Spinal cord (tissue), 10 donors: Measurements from ENCODE around the gene HPGD. TPM values are rescaled to one million over a fixed set of nuclear protein-coding genes. Genes with fewer than 3 reads are reported as not detected.

Source experiments
- DNase-seq, 6 donors: peaks; one replicate each; pipeline versions ENCODE4 v3.0.0 to v3.0.0-alpha.2; 2013 to 2015; ENCODE audit warnings: low spot score in 6 of 6, low read depth in 4 of 6
- H3K27ac ChIP-seq: one replicate; pipeline ENCODE4 v1.5.1; 2013; ENCODE audit warnings: low read depth, low read length, control low read depth
- H3K27me3 ChIP-seq: one replicate; pipeline ENCODE4 v1.6.1; 2013; ENCODE audit warnings: low read length; ENCODE audit not compliant: control insufficient read depth, insufficient read depth
- H3K36me3 ChIP-seq: one replicate; pipeline ENCODE4 v1.6.1; 2013; ENCODE audit warnings: low read length; ENCODE audit not compliant: control insufficient read depth, insufficient read depth
- H3K4me1 ChIP-seq: one replicate; pipeline ENCODE4 v1.6.1; 2013; ENCODE audit warnings: low read length; ENCODE audit not compliant: control insufficient read depth, insufficient read depth
- H3K4me3 ChIP-seq: one replicate; pipeline ENCODE4 v1.5.1; 2013; ENCODE audit warnings: low read depth, low read length, control low read depth
- H3K9me3 ChIP-seq: one replicate; pipeline ENCODE4 v1.6.1; 2013; ENCODE audit warnings: low read length; ENCODE audit not compliant: control insufficient read depth, insufficient read depth
- WGBS: methylation state at CpG from one replicate; pipeline ENCODE4 v1.1.5; 2013; ENCODE audit warnings: missing lambda C conversion rate; ENCODE audit not compliant: insufficient coverage; 5-methylcytosine and 5-hydroxymethylcytosine counted together
- polyA plus RNA-seq, 2 donors: library from polyadenylated mRNA; unstranded; fragments of 120-200 nt; gene quantifications; one replicate each; pipeline ENCODE4 v1.2.1, GENCODE V29; 2013; ENCODE audit not compliant: insufficient read length in 2 of 2
- total RNA-seq, 2 donors: library from RNA; depleted of rRNA in 1 of 2; stranded (reverse); fragments of 120-200 nt in 1 of 2; fragments of >200 nt in 1 of 2; gene quantifications; one replicate each; pipeline versions ENCODE4 v1.2.3 to v1.2.4, GENCODE V29; 2013 to 2014
- donor health status: healthy.

HPGD gene
- total and polyA plus RNA-seq, 4 donors = 3.5 to 14.8 (median 5.7) TPM

GRCh38 chr4:174532445-174532844 lies 10.2 kb upstream of the HPGD start:
- no peaks in the 10 kb centered on the region for H3K4me1 ChIP-seq
- no peaks in the 10 kb centered on the region for H3K9me3 ChIP-seq
- no peak overlapping the region for H3K27ac ChIP-seq
- H3K36me3 ChIP-seq = no peaks in the 10 kb centered on the region
- no peak overlapping the region for H3K4me3 ChIP-seq
- no peaks in the 10 kb centered on the region for H3K27me3 ChIP-seq
- DNase-seq = peak in 1 of 6 donors; percentile 21

- no peaks in the 10 kb centered on the region for H3K27me3 ChIP-seq
- H3K4me1 ChIP-seq = no peaks in the 10 kb centered on the region
- no peaks in the 10 kb centered on the region for H3K9me3 ChIP-seq
- H3K36me3 ChIP-seq = no peaks in the 10 kb centered on the region
- H3K4me3 ChIP-seq = no peak overlapping the region
- no peak for DNase-seq
- no peak overlapping the region for H3K27ac ChIP-seq
Measured at GRCh38 chr4:174531486-174531885, 9.2 kb upstream of the HPGD start.

GRCh38 chr4:174528226-174528625 lies 5.9 kb upstream of the HPGD start:
- Histone ChIP-seq H3K9me3 (no peaks in the 10 kb centered on the region), H3K4me1 (no peaks in the 10 kb centered on the region), H3K4me3 (no peak overlapping the region), H3K27ac (no peak overlapping the region), H3K36me3 (no peaks in the 10 kb centered on the region), H3K27me3 (peaks cover 6% of the 10 kb centered on the region)
- DNase-seq = no peak
- no CpG with 5 or more reads among the region's 1 CpG for WGBS

- H3K27me3 ChIP-seq = peaks cover 16% of the 10 kb centered on the region
- H3K4me1 ChIP-seq = peaks cover 4% of the 10 kb centered on the region
- H3K4me3 ChIP-seq = no peak overlapping the region
- no peak for DNase-seq
- WGBS = 78% methylated on average over 6 of the region's 7 CpGs
- H3K27ac ChIP-seq = no peak overlapping the region
- H3K9me3 ChIP-seq = no peaks in the 10 kb centered on the region
- H3K36me3 ChIP-seq = no peaks in the 10 kb centered on the region
Measured at GRCh38 chr4:174526731-174527130, 4.4 kb upstream of the HPGD start.

GRCh38 chr4:174524242-174524641 lies 2.0 kb upstream of the HPGD start:
- no peak overlapping the region for H3K27ac ChIP-seq
- DNase-seq = no peak
- WGBS = 73% methylated on average over 2 of the region's 4 CpGs
- no peaks in the 10 kb centered on the region for H3K36me3 ChIP-seq
- no peaks in the 10 kb centered on the region for H3K9me3 ChIP-seq
- peaks cover 18% of the 10 kb centered on the region for H3K27me3 ChIP-seq
- peaks cover 7% of the 10 kb centered on the region for H3K4me1 ChIP-seq
- H3K4me3 ChIP-seq = no peak overlapping the region

GRCh38 chr4:174523025-174523693 lies 871 bp upstream of the HPGD start:
- H3K9me3 ChIP-seq = no peaks in the 10 kb centered on the region
- no peaks in the 10 kb centered on the region for H3K36me3 ChIP-seq
- H3K27ac ChIP-seq = no peak overlapping the region
- peaks cover 18% of the 10 kb centered on the region for H3K27me3 ChIP-seq
- DNase-seq = peak in 3 of 6 donors; percentile 4 to 14 (median 7)
- H3K4me1 ChIP-seq = peaks cover 7% of the 10 kb centered on the region
- 6% methylated on average over 6 of the region's 10 CpGs for WGBS
- H3K4me3 ChIP-seq = peak overlapping the region; percentile 68

- H3K27ac ChIP-seq = no peak overlapping the region
- H3K4me1 ChIP-seq = peaks cover 7% of the 10 kb centered on the region
- peak overlapping the region; percentile 68 for H3K4me3 ChIP-seq
- H3K9me3 ChIP-seq = no peaks in the 10 kb centered on the region
- WGBS = 7% methylated on average over 9 of the region's 12 CpGs
- H3K36me3 ChIP-seq = no peaks in the 10 kb centered on the region
- peak in 5 of 6 donors; percentile 11 to 85 (median 31) for DNase-seq
- H3K27me3 ChIP-seq = peaks cover 18% of the 10 kb centered on the region
Measured at GRCh38 chr4:174521800-174522182, 497 bp downstream of the HPGD start.

- Histone ChIP-seq H3K4me3 (no peak overlapping the region), H3K27me3 (peaks cover 18% of the 10 kb centered on the region), H3K4me1 (peaks cover 7% of the 10 kb centered on the region), H3K9me3 (no peaks in the 10 kb centered on the region), H3K27ac (no peak overlapping the region), H3K36me3 (no peaks in the 10 kb centered on the region)
- WGBS = no CpG with 5 or more reads among the region's 1 CpG
- DNase-seq = no peak
Measured at GRCh38 chr4:174520660-174521059, 1.6 kb downstream of the HPGD start.

GRCh38 chr4:174517502-174518445 lies 4.5 kb downstream of the HPGD start:
- DNase-seq = no peak
- H3K27ac ChIP-seq = no peak overlapping the region
- H3K4me1 ChIP-seq = peaks cover 7% of the 10 kb centered on the region
- H3K27me3 ChIP-seq = peaks cover 10% of the 10 kb centered on the region
- 100% methylated on average over 1 of the region's 1 CpG for WGBS
- H3K9me3 ChIP-seq = no peaks in the 10 kb centered on the region
- H3K4me3 ChIP-seq = no peak overlapping the region
- no peaks in the 10 kb centered on the region for H3K36me3 ChIP-seq

GRCh38 chr4:174516794-174517193 lies 5.5 kb downstream of the HPGD start:
- H3K27ac ChIP-seq = no peak overlapping the region
- no peaks in the 10 kb centered on the region for H3K36me3 ChIP-seq
- H3K9me3 ChIP-seq = no peaks in the 10 kb centered on the region
- no peak for DNase-seq
- WGBS = no CpG with 5 or more reads among the region's 1 CpG
- H3K4me1 ChIP-seq = peaks cover 3% of the 10 kb centered on the region
- H3K4me3 ChIP-seq = no peak overlapping the region
- peaks cover 3% of the 10 kb centered on the region for H3K27me3 ChIP-seq
